GM18873 (cell line): ENCODE data around the gene FRA10AC1.
A peak's percentile ranks its signal among the peaks of the same experiment; 100 is the strongest.

Experiments used
- ATAC-seq: cut with Tn5 transposase; IDR thresholded peaks from one replicate; pipeline ENCODE4 v1.9.1; 2021; ENCODE audit warnings: mild to moderate bottlenecking, moderate library complexity, moderate number of reproducible peaks; ENCODE audit not compliant: unreplicated experiment, low FRiP score

Gene FRA10AC1, protein sequence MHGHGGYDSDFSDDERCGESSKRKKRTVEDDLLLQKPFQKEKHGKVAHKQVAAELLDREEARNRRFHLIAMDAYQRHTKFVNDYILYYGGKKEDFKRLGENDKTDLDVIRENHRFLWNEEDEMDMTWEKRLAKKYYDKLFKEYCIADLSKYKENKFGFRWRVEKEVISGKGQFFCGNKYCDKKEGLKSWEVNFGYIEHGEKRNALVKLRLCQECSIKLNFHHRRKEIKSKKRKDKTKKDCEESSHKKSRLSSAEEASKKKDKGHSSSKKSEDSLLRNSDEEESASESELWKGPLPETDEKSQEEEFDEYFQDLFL

DNA sequence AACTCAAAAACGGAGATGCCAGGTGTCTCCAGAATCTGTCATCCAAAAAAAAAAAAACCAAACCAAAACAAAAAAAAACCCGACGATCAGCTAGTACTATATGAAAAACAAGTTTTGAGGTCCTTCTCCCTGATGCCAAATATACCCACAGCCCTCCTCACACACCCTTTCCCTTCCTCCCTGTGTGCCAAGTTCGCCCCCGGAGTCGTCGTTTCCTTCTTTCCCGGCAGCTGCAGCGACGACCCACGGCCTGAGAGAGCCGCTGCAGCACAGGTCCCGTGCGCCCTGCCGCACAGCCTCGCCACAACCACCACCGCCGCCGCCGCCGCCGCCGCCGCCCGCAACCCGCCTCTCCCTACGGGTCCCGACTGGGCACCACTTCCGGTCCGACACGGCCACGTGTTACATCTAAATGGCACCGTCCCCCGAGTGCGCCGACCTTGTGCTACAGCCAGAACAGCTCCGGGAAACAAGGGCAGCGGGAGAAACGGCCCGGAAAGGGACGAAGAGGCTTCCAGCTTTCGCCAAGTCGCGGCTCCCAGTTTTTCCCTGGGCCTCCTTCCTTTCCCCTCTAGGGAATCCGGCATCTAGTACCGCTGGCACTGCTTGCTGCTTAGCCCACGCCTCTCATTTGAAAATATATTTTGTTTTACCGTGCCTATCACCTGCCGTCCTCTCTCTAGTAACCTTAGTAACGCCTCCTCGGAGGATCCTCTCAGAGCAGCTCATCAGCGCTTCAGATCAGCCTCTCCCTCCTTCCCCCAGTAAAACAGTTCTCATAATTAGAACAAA, at the start of gene FRA10AC1:
TSS of gene FRA10AC1 (minus strand) at position 383 of the 792 bp plus-strand sequence. CDS start 2,486 bp downstream, outside the sequence.
- ATAC-seq: peak; percentile 70

DNA sequence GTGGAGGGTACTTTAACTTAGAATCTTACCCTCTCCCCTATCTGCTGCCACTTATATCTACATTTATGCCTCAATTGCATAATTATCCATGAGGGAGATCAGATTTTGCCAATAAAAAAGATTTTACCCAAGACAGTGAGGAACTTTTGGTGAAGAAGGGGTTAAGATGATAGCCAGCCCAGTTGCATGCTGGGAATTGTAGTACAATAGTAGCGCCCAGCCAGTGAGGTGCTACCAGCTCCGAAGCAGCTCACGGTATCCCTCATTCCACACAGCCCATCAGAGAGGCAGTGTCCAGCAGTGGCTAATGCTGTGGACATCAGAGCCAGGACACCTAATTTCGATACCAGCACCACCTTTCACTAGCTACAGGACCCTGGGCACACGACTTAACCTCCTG, 49.4 kb upstream of the FRA10AC1 start:
- no peak for ATAC-seq

DNA sequence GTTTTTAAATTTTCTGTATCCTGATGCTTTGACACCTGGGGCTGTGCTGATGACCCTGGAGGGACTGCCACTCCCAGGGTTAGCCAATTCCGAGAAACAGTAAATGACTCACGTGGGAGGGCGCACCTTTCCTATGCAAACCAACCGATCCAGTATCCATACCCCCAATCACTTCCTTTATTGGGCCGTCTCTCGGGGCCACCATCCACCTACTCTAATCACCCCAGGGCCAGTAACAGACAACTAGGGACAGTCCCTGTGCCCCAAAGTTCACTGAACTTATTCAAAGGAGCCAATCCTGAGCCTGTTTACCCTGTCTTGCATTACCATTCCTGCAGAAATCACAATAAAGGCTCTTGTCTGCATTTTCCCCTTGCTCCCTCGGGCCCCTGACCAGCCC, 48.7 kb upstream of the FRA10AC1 start:
- ATAC-seq: no peak

DNA sequence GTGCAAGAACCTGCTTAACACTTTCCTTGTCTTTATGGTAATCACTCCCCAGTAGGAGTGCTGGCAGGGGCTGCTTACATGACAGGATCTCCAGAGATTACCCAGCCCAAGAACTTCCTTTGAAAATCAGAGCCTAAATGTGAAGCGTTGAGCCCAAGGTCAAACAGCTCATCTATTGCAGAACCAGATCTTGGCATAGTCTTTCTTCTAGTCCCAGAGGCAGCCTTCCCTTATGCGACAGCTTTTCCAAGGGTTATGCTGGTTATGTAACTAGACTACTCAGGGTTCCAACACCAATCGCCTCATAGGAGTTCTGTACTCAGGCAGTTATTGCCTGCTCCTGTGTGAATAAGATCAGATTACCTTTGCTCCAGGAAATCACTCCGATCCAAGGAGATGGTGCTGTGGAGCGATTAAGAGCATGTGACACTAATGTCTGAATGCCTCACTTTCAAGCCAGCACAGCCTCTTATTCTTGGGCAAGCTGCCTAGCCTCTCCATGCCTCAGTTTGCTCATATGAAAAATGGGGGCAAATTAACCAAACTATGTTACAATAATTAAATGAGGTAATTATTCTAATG, 46.9 kb upstream of the FRA10AC1 start:
- no peak for ATAC-seq

DNA sequence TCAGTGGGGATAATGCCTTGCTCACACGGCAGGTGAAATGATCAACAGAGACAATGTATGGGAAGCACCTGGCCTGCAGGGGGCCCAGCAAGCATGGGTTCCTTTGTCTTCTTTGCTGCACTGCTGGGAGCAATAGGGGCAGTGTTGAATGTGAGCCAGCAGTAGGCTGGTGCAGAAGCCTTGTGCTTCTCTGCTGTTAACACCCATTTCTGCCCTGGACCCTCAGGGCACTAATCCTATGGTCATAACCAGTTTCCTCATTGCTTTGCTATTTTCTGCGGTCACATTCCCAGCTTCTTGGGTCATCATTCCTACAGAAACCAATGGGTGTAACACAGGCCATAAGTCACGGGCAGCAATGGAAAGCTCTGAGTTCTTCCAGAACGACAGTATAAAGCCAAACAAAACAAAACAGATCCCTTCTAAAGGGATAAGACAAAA, 44.5 kb upstream of the FRA10AC1 start:
- no peak for ATAC-seq

DNA sequence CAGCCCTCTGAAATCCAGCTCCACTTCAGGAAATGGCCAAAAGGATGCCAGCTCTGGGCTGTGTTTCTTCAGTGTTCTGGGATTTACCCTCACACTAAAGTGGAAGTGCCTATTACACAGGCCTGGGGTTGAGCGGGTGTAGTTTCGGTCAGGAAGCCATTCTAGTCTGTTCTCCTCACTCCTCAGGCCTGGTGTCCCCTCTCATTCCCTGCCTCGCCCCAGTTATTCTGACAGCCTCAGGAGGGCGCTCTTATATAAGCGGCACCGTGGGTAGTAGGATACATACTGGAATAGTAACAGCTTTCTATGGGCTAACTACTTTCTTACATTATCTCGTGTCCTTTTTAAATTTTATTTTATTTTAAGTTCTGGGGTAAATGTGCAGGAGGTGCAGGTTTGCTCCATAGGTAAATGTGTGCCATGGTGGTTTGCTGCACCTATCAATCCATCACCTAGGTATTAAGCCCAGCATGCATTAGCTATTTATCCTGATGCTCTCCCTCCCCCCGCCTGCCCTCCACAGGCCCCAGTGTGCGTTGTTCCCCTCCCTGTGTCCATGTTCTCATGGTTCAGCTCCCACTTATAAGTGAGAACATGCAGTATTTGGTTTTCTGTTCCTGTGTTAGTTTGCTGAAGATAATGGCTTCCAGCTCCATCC, 43.1 kb upstream of the FRA10AC1 start:
- ATAC-seq: no peak

DNA sequence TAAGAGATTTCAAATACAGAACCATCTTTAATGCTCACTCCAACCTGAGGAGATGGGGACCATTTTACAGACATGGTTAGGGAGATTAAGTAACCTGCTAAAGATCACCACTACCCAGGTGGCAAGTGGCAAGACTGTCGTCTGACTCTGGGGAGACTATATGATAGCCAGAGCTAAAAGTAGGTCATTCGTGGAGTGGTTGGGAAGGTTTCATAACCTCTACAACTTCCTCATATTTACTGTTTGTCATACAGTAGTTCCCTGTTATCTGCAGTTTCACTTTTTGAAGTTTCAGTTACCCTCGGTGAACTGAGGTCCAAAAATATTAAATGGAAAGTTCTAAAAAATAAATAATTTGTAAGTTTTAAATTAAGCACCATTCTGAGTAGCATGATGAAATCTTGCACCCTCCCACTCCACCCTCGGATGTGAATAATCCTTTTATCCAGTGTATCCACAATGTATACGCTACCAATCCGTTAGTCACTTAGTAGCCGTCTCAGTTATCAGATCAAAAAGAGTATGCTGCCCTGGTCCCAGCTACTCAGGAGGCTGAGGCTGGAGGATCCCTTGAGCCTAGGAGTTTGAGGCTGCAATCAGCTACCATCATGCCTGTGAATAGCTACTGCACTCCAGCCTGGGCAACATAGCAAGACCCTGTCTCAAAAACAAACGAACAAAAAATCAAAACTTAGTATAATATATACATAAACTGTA, 40.4 kb upstream of the FRA10AC1 start:
- ATAC-seq: no peak

DNA sequence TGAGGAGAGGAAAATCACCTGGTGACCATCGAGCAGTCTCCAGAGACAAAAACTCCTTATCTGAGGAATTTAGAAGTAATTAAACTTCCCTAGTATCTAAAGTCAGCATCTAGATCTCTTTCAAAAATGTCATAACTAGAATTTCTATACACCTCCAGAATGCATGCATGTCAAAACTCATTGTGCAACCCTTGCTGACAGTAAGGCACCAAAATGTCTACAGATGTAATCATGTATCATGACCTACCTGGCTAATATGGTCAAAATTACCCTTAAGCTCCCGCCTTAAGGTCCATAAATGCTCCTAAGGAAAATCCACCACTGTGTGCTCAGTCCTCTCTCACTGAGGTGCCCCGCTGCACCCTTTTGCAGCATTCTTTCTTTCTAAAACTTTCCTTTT, 39.0 kb upstream of the FRA10AC1 start:
- ATAC-seq: no peak

DNA sequence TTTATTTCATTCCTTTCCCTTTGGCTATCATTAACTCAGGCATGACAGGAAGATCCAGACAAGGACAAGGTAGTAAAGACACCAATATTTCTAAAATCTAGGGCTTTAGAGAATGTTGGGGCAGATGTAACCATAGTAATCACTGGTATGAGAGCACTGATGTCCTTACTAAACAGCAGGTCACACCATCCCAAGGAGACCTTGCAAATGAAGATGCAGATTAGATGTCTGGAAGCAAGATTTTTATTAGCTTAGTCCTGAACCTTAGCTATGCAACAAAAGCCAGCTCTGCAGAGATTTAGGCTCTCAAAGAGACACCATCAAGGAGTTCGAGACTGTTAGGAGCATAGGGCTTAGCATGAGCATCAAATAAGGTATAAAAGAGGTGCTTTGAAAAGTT, 23.6 kb upstream of the FRA10AC1 start:
- no peak for ATAC-seq

DNA sequence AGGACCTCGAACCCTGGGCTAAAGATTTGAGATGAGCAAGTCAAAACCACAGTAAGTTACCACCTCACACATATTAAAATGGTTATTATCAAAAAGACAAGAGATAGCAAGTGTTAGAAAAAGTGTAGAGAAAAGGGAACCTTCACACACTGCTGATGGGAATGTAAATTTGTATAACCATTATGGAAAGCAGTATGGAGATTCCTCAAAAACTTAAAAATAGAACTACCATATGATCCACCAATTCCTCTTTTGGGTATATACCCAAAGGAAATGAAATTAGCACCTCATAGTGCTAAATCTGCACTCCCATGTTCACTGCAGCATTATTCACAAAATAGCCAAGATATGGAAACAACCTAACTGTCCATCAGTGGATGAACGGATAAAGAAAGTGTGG, 20.8 kb upstream of the FRA10AC1 start:
- no peak for ATAC-seq

DNA sequence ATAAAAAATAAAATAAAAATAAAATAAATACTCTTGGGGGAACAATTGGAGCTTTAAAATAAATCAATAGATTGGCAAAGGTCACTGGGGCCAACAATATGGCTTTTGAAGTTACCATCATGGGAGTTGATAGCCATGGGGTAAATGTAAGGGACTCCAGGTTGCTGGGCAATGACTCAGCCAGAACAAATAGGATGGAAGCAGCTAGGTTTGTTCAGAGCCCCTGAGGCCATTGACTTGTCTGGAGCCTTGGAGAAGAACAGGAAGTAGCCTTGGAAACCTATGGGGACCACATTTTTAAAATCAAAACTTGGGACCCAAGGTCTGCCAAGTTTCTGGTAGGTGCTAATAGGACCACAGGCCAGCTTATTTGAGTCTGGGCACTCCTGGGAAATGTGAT, 20.2 kb upstream of the FRA10AC1 start:
- ATAC-seq: no peak

DNA sequence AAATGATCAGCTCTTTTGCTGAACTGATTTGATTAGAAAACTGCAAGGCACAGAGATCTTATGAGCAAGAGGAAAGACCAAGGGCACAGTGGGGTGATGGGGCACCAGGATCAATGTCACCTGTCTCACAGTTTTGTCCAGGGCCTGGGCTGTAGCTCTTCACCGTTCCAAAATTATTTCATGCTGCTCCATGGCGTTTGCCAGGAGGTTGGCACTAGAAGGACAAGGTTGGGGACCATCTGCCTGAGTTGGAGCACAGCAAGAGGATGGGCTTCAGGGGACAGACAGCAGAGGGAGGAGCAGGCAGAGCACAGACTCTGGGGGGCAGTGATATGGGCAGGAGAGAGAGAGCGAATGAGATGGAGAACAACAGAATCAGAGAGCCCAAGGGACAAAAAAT, 17.5 kb upstream of the FRA10AC1 start:
- no peak for ATAC-seq

DNA sequence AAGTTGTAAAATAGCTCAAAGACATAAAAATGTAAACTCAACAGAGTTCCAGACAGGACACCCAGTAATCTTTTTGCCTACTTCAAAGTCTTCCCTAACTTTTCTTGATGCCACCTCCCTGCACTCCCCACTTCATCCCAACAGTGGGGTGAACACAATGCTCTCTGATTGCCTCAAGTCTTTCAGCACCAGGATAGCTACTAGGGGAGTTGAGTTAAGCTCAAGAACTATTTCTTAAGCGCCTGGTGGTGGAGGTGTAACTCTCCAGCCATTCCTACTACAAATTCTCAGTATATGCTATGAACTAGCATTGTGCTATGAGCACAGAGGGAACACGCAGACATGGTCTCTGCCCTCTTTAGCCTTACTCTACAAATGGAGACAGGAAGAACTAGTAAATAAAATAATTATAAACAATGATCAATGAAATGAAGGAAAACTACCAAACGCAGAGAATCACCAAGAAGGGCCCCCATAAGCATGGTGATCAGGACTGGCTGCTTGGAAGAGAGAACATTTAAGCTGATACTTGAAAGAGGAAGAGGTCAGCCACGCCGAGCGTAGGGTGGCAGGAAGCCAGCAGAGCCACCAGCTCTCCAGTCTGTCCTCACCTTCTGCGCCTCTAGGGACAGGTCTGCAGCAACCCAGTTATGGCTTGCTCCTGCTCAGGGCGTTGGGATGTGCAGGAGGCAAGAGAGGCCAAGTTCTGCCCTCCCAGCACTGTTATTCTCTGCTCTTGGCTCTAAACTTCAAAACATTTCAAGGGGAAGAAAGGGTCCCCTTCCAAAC, 16.7 kb upstream of the FRA10AC1 start:
- ATAC-seq: no peak

DNA sequence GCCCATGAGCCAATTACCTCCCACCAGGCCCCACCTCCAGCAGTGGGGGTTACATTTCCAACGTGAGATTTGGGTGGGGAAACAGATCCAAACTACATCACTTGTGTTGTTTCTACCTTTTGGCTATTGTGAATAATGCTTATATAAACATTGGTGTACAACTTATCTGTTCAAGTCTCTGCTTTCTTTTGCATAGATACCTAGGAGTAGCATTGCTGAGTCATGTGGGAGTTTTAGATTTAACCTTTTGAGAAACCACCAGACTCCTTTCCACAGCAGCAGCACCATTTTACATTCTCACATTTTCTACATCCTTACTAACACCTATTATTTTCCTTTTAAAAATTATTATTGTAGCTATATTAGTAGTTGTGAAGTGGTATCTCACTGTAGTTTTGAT, 14.4 kb upstream of the FRA10AC1 start:
- no peak for ATAC-seq

DNA sequence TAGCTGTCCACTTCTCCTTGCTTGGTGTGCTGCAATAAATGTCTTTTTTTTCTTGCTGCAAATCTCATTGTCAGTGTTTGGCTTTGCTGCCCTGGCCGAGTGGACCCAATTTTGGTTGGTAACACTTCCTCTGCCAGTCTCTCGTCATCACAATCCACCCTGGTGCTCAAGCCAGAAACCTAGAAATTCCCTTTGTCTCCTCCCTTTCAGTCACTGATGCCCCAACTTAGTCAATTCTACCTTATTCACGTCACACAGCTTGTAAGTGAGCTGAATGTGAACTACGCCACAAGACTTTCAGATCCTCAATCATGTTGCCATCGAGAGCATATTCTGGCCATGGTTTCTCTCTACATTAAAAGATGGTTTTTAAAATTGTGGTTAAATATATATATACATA, 13.0 kb upstream of the FRA10AC1 start:
- peak; percentile 95 for ATAC-seq

DNA sequence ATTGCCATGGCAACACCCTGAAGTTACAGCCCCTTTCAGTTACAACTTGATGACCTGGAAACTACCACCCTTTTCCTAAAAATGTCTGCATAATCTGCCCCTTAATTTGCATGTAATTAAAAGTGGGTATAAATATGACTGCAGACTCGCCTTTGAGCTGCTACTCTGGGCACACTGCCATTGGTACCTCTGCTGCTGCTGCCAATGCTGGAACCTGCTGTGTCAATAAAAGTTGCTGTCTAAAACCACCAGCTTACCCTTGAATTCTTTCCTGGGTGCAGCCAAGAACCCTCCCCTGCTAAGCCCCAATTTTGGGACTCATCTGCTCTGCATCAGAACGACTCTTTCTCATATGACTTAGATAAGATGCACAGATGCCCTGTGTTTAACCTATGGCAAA, 10.2 kb upstream of the FRA10AC1 start:
- no peak for ATAC-seq

DNA sequence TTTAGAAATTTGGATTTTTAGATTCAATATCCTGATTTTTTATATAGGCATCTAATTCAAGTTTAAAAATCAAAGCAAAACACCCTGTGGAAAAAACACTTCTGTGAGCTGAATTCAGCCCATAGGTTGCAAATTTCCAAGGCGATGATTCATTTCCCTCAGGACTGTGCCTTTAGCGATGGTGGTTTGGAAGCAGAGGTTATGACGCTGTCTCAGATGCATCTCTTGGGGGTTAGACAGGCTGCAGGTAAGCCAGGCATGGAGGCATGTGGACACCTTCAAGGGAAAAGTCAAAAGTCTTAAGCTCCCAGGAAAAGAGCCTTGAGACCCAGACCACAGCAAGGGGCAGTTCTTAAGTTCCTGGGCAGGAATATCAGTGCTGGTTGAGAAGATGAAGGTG, 9.5 kb upstream of the FRA10AC1 start:
- no peak for ATAC-seq

DNA sequence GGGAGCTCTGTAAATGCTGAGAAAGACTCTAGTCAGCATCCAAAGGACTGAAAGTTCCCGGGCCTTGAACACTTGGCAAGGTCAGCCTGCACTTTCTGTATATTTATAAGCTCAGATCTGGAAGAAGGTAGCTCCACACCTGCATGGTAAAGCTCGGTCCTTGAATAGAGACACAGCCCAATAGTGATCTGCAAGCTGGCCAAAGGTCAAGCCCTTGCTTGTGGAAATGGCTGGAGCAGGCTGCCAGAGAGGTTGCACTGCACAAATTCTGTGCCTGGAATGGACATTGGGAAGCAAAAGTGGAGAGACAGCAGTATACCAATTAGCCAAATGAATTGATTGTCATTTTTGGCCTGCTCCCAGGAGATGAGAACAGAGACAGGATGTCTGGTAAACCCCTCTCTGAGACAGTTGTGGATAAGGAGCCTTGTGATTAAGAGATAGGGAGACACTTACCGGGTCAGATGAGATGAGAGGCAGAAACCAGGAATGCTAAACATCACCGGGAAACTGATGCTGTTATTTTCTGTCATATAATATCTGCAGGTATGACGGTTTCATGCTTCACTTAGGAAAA, 8.0 kb upstream of the FRA10AC1 start:
- no peak for ATAC-seq

DNA sequence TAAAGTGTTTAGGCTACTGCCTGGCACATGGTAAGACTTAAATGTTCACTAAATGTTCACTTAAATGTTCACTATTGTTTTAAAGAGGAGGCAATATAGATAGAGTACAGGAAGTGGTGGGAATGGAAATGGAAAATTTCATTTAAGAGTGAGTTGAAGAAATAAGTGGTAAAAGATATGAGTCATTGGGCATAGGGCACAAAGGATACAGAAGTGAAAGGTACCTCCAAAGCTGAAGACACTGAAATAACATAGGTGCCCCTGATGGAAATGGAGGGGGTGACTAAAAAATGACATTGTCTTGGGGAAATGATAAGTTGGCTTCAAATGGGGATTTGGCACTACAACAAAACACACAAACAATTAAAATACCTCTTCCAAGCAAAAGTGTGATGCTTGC, 5.2 kb upstream of the FRA10AC1 start:
- no peak for ATAC-seq
